NCI-H1930 (cell line): ENCODE data around the gene CDC37.

Source experiments
- DNase-seq, 2 experiments: peaks; one replicate each; lab custom pipeline; 2025; lab: John Stamatoyannopoulos, UW

The CDC37 gene

DNA sequence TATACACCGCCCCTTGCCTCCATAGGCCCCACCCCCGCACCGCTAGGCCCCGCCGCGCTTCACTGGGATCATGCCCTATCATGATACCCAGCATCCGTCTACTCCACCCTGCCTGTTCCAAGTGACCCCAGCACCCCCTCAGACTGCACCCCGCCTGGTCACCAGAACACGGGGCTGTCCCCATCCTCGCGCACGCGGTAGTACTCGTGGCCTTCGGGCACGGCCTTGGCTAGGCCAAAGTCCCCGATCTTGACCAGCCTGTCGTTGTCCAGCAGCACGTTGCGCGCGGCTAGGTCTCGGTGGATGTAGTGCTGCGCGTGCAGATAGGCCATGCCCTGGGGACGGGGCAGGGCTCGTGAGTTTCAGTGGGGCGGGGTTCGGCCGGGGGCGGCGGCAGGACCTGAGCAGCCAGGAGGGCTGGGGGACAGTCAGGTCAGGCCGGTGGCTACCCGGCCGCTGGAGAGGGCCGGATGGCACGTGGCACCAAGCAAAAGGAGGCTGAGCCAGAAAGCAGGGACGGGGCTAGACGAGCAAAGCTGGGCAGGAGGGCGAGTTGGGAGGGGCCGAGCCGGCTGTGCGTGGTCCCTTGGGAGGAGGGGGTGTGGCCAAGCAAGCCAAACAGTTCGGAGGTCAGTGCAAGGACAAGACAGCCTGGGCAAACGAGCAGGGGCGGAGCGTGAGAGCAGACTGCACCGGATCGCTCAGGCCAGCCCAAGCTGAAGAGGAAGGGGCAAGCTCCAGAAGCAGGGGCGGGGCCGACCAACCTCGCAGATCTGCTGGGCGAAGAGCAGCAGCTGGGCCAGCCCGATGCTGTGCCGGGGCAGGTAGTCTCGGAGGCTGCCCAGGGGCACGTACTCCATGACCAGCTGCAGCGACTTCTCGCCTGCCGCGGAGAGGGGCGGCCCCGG, 50.3 kb downstream of the CDC37 start:
- DNase-seq, result no peak

DNA sequence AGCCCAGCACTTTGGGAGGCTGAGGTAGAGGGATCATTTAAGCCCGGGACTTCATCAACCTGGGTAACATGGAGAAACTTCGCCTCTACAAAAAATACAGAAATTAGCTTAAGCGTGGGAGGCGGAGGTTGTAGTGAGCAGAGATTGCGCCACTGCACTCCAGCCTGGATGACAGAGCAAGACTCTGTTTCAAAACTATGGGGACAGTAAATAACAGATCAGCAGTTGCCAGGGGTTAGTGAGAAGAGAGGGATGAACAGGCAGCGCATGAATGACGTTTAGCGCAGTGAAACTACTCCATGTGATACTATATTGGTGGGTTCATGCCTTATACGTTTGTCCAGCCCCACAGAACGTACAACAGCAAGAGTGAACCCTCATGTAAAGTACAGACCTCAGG, 56.8 kb downstream of the CDC37 start:
- DNase-seq, result no peak

- DNase-seq, result no peak
These were observed 58.6 kb downstream of the CDC37 start for GRCh38 chr19:10344780-10345179.

DNA sequence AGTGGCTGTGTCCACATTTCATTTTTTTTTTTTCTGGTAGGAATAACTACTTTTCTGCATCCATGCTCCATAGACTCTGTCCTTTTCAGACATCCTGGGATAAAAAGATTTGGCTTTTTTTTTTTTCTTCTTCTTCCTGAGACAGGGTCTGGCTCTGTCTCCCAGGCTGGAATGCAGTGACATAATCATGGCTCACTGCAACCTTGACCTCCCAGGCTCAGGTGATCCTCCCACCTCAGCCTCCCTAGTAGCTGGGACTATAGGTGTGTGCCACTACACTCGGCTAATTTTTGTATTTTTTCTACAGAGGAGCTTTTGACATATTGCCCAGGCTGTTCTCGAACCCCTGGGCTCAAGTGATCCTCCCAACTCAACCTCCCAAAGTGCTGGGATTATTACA, 59.8 kb downstream of the CDC37 start:
- no peak for DNase-seq
